HG03159 (cell line): Measurements from ENCODE around the gene SNX32.
A peak's percentile ranks its signal among the peaks of the same experiment; 100 is the strongest.

Experiments used
- ATAC-seq: cut with Tn5 transposase; IDR thresholded peaks from one replicate; pipeline ENCODE4 v1.9.1; 2021; ENCODE audit warnings: mild to moderate bottlenecking, moderate library complexity; ENCODE audit not compliant: unreplicated experiment

The SNX32 gene

DNA sequence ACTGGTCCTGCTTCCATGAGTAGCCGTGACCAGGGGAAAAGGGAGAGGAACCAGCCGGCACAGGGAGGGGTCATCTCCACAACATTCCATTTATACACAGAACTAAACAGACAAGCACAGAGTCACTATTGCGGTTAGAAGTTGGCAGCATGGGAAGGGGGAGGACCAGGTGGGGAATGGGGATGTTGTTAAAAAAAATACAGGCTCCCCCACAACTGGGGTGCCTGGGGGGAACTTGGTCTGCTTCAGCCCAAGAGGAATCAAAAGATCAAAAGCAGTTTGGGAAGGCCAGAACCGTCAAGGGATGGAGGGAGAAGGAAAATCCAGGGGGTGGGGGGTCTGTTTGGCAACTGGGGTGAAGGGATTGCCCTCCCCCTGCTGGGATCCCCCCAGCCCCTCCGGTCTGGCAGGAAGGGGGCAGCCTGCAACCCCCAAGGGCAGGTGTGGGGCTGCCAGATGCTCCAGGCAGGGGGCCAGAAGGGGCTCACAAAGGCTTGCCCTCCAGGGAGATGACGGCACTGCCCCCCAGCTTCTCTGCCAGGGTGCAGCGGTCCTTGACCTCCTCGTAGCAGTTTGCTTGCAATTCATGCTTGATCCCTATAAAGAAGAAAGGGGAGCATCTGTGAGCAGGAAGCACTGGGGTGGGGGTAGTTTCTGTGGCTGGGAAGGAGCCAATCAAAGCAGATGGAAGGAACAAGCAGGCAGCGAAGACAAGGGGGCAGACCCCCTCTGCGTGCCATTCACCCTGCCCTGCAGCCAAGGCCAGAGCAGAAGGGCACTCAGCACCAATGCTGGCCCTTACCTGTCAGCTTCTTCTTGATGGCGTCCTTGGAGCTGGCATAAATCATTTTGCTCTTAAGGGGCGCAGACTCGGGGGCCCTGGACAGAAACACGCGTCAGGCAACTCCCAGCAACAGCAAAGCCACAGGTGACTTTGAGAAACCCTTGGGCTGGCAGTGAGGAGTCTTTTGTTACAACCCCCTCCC, 21.4 kb downstream of the SNX32 start:
- ATAC-seq, result no peak

DNA sequence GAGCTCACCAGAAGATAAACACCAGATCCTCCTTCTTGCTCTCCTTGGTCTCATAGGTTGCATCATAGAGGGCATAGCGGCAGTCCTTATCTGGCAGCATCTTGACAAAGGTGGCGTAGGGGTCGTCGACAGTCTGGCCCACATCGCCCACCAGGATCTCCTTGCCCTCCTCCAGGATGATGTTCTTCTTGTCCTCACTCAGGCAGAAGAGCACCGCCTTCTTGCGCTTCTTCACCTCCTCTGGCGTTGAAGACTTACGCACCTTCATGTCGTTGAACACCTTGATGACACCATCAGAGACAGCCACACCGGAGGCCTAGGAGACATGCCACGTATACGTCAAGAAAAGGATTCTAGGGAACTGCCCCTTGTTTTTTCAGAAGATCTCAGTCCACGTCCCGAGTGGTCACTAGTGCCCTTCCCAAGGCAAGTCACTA, 22.2 kb downstream of the SNX32 start:
- ATAC-seq, result no peak

DNA sequence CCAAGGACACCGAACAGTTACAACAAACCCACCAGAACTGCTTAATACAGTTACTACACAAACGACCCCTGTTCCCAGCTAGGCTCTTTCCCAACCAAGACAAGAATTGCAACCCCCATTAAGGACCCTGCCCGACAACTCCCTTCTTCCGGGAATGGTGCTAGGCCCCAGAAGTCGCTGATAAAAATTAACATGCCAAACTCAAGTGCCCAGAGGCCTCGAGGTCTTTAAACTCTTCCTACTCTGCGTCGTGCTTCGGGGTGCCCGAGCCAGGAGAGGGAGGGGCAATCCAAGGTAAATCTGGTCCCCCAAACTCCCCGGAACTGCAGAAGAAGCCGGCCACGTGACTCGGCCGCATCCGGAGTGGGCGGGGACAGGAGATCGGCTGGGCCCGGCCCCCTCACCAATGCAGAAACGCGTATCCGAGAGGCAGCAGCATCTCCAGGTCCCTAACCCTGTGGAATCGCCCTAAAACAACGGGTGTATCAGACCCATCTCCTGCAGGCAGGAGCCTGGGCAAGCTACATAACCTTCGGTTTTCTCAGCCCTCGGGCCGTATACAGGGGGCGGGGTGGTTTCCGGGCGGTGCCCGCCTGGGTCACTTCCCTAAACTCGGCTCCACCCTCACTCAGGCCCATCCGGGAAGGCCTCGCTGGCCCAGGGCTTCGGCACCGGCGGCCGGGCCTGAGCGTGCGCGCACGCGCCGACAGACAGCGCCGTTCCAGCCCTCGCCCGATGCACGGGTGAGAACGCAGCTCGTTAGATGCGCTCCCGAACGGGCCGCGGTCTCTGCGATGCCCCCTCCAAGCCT, 23.1 kb downstream of the SNX32 start:
- ATAC-seq, result peak; percentile 13

DNA sequence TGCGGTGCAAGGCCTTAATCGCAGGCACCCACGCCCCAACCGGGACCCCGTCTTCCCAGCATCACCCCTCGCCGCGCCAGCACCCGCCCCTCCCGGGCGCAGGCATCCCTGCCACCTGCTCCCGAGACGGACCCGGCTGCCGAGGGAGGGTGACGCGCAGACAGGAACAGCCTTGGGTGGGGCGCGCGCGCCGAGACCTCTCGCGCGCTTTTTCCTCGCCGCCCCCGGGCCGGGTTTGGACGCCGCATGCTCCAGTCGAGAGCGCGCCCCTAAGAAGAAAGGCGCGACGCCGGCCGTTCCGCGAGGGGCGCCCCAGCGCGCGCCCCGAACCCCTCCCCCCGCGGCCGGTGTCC, 23.7 kb downstream of the SNX32 start:
- peak; percentile 0 for ATAC-seq

DNA sequence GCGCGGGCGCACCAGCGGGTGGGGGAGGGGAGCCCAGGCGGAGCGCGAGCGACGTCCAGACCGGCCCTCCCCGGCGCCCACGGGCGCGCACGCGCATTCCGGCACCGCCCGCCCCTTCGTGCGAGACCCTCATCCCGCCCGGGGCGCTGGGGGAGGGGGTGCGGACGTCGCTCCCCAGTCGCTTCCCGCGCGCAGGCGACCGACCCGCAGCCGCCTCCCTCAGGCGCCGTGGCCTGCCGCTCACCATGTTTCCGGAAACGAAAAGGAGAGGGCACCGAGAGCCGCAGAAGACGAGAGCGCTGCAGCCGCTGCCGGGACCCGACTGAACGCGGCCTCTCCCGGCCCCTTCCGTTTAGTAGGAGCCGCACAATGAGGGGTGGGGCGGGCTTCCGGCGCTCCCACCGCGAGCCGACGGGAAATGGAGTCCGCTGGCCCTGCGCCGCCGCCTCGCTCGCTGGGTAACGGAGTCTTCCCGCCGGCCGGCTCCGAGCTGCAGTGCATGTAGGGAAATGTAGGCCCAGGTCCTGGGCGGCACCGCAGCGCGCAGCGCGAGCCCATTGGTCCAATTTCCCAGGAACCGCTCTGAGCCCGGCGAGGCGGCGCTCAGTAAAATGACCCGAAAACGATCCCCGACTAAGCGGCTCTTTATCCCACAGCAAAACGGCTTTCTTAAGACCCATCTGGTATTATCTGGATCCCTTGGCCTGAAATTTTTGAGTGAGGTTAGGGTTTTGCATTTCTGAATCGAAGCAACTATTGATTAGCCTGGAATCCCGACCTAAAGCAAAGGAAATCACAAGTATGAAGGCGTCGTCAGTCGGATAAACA, 24.3 kb downstream of the SNX32 start, which contains the start of gene CFL1:
Gene CFL1 (minus strand): TSS at position 328 of the 828 bp plus-strand sequence. CDS start 81 bp downstream, at position 247.
- ATAC-seq, result peak; percentile 45

DNA sequence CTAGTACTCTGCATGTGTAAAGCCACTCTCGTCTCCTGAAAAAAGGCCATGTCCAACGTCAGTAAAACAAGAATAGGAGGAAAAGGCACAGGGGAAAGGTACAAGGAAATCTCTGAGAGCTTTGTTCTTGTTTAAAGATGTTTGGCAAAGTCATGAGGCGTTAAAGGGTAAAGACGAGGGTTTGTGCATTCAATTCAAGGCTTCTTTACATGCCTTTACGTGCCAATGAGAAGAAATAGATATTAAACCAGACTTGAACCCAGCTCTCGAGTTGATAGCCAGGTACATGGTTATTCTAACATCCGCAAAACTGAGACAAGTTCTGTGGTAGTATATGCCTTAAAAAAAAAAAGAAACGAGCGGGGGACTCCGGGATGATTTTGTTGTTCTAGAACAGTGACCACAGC, 24.9 kb downstream of the SNX32 start:
- no peak for ATAC-seq

DNA sequence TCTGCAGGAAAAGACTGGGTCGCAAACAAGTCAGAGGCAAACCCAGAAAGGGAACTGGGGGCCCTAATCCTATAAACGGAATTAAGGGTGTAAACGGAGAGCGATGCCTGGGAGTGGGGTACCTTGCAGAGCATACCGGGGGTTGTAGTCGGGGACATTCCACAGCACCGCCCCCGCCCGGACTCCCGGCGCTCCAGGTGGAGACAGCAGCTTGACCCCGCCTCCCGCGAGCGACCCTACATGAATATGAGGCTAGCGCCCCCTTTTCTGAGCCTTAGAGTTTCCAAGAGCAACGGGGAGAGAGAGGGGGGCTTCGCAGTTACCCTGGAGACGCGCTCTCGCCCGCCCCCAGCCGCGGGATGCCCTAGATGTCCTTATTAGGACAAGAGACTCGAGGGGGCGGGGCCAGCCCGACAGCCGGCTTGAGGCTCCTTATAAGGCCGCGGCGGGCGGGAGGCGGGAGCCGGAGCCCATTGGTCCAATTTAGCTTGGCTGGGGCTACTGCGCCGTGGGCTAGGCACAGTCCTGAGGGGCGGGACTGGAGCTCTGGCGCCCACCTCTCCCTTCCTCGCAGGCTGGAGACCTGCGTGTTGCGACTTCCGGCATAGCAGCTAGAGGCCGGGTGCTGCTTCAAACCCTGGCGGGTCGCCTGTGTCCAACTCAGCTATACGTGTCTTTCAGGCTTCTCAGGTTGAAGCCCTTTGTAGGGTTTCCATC, 25.5 kb downstream of the SNX32 start:
- ATAC-seq, result peak; percentile 50

DNA sequence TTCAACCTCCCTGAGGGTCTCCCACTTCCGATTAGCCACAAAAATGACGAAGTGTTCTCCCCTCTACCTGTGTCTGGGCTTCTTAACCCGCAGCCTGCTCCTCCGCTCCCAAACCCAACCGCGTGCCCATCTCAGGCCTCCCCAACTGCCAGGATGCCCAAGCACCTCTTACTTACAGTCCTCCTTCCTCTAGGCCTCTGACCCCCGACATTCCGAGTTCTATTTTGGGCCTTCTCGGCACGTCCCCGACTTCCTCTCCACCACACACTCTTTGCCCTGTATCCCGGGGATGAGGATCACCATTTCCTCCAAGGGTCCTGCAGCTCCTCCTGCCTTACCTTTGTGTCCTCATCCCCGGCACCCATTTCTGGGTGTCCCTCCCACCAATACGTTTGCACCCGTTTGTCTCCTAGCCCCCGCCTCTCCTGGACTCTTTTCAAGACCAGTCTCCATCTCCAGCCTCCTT, 26.1 kb downstream of the SNX32 start:
- ATAC-seq, result no peak

DNA sequence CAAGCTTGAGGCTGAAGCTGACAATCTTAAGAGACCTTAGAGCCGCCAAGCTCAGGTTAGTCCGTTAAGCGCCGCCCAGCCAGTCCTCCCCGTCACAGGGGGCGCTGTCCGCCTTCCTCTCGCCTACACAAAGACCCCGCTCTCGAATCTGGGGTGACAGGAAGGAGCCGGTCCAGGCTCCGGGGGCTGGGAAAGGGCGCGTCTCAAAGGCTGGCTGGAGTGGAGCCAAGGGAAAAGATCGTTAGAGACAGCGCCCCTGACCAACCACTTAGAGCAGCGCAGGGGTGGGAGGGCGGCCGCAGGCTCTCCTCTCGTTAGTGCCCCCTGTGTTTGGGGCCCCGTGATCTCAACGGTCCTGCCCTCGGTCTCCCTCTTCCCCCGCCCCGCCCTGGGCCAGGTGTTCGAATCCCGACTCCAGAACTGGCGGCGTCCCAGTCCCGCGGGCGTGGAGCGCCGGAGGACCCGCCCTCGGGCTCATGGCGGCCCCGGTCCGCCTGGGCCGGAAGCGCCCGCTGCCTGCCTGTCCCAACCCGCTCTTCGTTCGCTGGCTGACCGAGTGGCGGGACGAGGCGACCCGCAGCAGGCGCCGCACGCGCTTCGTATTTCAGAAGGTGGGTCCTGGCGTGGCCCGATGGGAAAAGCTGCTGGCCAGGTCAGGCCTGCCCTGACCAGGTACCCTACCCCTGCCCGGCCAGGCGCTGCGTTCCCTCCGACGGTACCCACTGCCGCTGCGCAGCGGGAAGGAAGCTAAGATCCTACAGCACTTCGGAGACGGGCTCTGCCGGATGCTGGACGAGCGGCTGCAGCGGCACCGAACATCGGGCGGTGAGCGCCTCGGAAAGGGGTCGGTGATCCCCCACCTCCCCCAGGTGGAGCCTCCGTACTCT, 26.8 kb downstream of the SNX32 start, which contains the start of gene MUS81:
Gene MUS81 (plus strand): TSS at position 156 of the 887 bp plus-strand sequence. CDS start 321 bp downstream, at position 477.
- no peak for ATAC-seq

DNA sequence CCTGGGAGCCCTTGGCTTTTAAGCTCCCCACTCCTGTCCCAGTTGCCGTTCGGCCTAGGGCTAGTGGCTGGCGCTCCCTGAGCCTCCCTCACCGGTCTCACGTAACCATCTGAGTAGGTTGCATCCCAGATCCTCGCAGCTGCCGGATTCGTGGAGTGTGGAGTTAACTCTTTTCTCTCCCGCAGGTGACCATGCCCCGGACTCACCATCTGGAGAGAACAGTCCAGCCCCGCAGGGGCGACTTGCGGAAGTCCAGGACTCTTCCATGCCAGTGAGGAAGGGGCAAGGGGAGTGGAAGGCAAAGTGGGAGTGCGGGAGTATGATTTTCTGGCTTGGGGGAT, 27.4 kb downstream of the SNX32 start:
- ATAC-seq, result no peak

DNA sequence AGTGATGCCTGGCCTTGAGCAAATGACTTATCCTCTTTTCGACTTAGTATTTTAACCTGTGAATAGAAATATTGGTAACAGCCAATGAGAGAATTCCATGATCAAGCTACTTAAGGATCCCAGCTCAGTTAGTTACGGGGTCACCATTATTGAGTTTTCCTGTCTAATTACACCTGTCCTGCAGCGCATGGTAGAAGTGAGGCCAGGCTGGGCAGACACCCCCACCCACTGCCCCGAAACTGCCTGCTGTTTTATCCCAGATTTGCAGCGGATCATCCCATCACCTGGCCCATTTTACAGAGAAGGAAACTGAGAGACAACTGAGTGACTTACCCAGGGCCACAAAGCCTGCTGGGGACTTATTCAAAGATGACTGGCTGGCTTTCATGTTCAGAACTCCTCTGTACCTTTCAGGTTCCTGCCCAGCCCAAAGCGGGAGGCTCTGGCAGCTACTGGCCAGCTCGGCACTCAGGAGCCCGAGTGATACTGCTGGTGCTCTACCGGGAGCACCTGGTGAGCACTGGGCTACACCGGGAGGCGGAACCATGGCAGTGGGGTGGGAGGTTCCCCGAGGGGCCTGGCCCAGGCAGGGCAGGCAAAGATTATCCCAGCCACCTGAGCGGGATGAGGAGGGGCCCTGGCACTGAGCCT, 27.9 kb downstream of the SNX32 start:
- no peak for ATAC-seq

DNA sequence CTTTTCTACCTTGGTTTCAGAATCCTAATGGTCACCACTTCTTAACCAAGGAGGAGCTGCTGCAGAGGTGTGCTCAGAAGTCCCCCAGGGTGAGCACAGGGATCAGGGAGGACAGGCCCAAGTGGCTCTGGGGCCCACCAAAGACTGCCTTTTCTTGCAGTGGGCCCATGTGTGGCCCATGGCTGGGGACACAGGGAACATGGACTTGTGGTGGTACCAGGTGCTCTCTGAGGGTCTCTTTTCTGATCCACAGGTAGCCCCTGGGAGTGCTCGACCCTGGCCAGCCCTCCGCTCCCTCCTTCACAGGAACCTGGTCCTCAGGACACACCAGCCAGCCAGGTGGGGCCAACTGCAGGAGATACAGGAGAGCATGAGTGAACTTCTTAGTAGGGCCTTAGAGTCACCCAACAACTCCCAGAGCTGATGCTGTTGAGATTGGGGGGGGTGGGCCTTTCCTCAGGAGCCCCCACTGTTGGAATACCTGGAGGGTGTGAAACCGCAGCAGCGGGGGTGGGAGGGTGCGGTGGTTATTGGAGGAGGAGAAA, 28.5 kb downstream of the SNX32 start:
- ATAC-seq, result no peak

DNA sequence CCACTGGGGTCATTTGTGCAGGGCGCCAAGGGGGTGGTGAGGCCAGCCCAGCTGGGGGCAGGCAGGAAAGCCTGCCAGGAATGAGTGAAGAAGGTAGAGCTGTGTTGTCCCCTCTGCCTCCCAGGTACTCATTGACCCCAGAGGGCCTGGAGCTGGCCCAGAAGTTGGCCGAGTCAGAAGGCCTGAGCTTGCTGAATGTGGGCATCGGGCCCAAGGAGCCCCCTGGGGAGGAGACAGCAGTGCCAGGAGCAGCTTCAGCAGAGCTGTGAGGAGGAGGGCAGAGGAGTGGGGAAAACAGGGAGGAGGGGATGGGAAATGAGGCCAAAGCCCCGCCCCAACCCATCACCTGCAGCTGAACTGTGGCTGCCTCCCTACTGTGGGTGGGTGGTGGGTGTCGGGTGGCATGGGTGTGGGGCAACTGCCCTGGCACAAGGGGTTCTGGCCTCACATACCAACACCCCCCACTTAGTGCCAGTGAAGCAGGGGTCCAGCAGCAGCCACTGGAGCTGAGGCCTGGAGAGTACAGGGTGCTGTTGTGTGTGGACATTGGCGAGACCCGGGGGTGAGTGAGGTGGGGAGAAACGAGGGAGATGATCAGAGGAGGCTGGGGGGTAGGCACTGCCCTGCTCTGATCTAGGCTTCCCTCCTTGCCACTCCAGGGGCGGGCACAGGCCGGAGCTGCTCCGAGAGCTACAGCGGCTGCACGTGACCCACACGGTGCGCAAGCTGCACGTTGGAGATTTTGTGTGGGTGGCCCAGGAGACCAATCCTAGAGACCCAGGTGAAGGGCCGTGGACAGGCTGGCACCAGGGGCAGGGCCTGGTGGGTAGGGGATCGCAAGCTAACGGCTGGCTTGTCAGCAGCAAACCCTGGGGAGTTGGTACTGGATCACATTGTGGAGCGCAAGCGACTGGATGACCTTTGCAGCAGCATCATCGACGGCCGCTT, 29.5 kb downstream of the SNX32 start:
- no peak for ATAC-seq

DNA sequence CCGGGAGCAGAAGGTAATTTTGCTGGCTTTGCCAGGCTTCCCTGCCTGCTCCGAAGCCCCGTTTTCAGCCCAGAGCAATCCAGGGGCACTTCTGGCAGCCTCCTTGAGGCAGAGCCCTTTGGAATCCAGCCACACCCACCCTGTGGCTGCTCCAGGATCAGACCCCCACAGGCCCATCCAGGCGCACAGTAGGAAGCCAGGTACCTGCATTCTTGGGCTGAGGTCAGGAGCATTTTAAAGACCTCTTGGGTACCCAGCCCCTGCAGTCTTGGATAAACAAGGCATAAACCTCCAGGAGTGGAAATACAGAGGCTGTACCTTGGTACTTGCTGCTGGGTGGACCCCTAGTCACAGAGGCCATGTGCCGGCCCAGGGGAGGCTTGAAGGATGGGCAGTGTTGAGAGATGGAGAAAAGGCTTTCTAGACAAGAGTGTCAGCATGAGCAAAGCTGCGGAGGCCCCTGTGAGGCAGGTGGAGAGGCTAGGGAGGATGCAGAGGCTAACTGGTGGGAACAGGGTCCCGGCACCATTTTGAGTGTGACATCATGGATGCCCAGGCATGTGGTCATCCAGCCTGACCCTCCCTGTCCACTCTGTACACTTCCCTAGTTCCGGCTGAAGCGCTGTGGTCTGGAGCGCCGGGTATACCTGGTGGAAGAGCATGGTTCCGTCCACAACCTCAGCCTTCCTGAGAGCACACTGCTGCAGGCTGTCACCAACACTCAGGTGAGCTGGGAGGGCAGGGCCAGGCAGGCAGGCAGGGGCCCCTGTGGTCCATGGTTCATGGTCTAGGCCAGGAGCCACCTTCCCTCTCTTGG, 30.3 kb downstream of the SNX32 start:
- no peak for ATAC-seq

DNA sequence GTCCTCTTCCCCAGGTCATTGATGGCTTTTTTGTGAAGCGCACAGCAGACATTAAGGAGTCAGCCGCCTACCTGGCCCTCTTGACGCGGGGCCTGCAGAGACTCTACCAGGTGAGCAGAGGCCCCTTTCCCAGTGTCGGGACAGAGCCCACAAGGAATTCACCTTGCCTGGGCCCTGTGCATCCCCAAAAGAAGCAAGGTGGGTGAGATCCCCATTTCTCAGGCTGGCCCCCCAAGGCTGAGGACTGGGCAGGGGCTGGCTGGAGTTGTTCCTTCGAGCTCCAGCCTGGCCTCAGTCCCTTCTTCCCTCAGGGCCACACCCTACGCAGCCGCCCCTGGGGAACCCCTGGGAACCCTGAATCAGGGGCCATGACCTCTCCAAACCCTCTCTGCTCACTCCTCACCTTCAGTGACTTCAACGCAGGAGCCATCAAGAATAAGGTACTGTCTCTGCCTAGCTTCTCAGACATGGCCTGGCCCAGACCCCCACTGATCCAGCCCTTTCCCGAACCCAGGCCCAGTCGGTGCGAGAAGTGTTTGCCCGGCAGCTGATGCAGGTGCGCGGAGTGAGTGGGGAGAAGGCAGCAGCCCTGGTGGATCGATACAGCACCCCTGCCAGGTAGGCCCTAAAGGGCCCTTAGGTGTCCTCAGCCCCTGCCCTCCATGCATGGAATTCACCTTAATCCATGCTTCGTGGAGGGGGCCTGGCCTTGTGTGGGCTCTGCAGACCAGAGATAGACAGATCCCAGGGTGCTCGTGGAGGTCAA, 31.1 kb downstream of the SNX32 start:
- ATAC-seq, result no peak
